GM12878 (cell line): ENCODE measurements around the gene RNU5B-1. TPM values are rescaled to one million over a fixed set of nuclear protein-coding genes. Genes with fewer than 3 reads are reported as not detected.

Experiments used
- ATAC-seq: fragments of 200-7000 bp; cut with Tn5 transposase; 3 replicates; pipeline ENCODE4 v1.9.1; 2020; ENCODE audit warnings: mild to moderate bottlenecking, moderate library complexity
- BruUV-seq: library from RNA; stranded (reverse); fragments of 400-500 nt; replicated peaks from 2 replicates; lab custom pipeline; 2021; lab: Mats Ljungman, UMichigan
- CTCF ChIA-PET: fragments of 300-600 bp; sonication (Branson Sonifier 250); formaldehyde crosslinking; extraction: SDS; loops from one replicate; lab custom pipeline; 2021; ENCODE audit warnings: inconsistent platforms; lab: Yijun Ruan, JAX
- POLR2A ChIA-PET: fragments of 350-600 bp; formaldehyde crosslinking; extraction: SDS; loops from one replicate; lab custom pipeline; 2021; ENCODE audit warnings: inconsistent platforms; lab: Charles Lee
- RAD21 ChIA-PET: fragments of 300-600 bp; sonication (Branson Sonifier 250); formaldehyde crosslinking; loops from one replicate; lab custom pipeline; 2023; ENCODE audit warnings: antibody characterized with exemption; ENCODE audit not compliant: unreplicated experiment; lab: Charles Lee
- SMC1A ChIA-PET: fragments of 300-600 bp; sonication (Branson Sonifier 250); formaldehyde crosslinking; loops from one replicate; lab custom pipeline; 2023; ENCODE audit not compliant: unreplicated experiment, uncharacterized antibody; lab: Charles Lee
- DNase-seq: peaks from one replicate; pipeline ENCODE4 v3.0.0-alpha.2; 2011; ENCODE audit warnings: low read depth, low spot score
- FAIRE-seq: peaks from 3 replicates; lab custom pipeline; 2011; peaks lifted over from hg19 to GRCh38; lab: Jason Lieb, UNC
- H2AFZ ChIP-seq: 2 replicates; pipeline ENCODE4 v1.6.0; 2011; ENCODE audit warnings: low read depth, low read length, control low read depth; ENCODE audit not compliant: control insufficient read depth
- H3K27ac ChIP-seq: 2 replicates; pipeline ENCODE4 v1.5.1; 2011; ENCODE audit warnings: control low read depth; ENCODE audit not compliant: control insufficient read depth, insufficient read depth
- H3K27me3 ChIP-seq, 2 experiments: replicated peaks in 1 of 2; 2 replicates each; pipeline versions ENCODE4 v1.6.0 to v1.6.1; 2011; ENCODE audit warnings: low read length in 1 of 2; ENCODE audit not compliant: control insufficient read depth in 2 of 2, insufficient read depth in 2 of 2
- H3K36me3 ChIP-seq, 2 experiments: 2 replicates each; pipeline ENCODE4 v1.5.1; 2011; ENCODE audit warnings: low read length in 1 of 2; ENCODE audit not compliant: control insufficient read depth in 2 of 2, insufficient read depth in 2 of 2
- H3K4me1 ChIP-seq: 2 replicates; pipeline ENCODE4 v1.6.1; 2011; ENCODE audit warnings: mild to moderate bottlenecking, low read length, moderate library complexity, mixed read lengths; ENCODE audit not compliant: control insufficient read depth, insufficient read depth
- H3K4me2 ChIP-seq: 2 replicates; pipeline ENCODE4 v1.6.0; 2011; ENCODE audit warnings: control low read depth; ENCODE audit not compliant: control insufficient read depth, insufficient read depth
- H3K4me3 ChIP-seq: fragments of 200-600 bp; sonication (generic); 2 replicates; pipeline ENCODE4 v1.5.1; 2016
- H3K79me2 ChIP-seq: 2 replicates; pipeline ENCODE4 v1.6.0; 2011; ENCODE audit warnings: low read length; ENCODE audit not compliant: control insufficient read depth, insufficient read depth
- H3K9ac ChIP-seq: 2 replicates; pipeline ENCODE4 v1.8.0; 2011; ENCODE audit warnings: low read length, control low read depth, mixed read lengths; ENCODE audit not compliant: control insufficient read depth, insufficient read depth
- H3K9me3 ChIP-seq: replicated peaks from 3 replicates; pipeline ENCODE4 v1.5.1; 2011; ENCODE audit warnings: mild to moderate bottlenecking, low read length; ENCODE audit not compliant: control insufficient read depth, insufficient read depth
- H4K20me1 ChIP-seq: 2 replicates; pipeline ENCODE4 v1.6.0; 2011; ENCODE audit not compliant: control insufficient read depth, insufficient read depth
- ATF3 ChIP-seq: IDR thresholded peaks from 2 replicates; pipeline ENCODE4 v1.6.1; 2011; ENCODE audit warnings: low read depth, mild to moderate bottlenecking, low read length, moderate library complexity, borderline replicate concordance; ENCODE audit errors: extremely low read depth
- CEBPB ChIP-seq, 2 experiments: fragments of 150-350 bp in 1 of 2; IDR thresholded peaks; 2 replicates each; pipeline ENCODE4 v1.6.1; 2012 to 2014; ENCODE audit warnings: low read depth in 2 of 2, low read length in 2 of 2, borderline replicate concordance in 1 of 2, inconsistent platforms in 1 of 2
- IKZF2 ChIP-seq, 2 experiments: fragments of 450-650 bp; IDR thresholded peaks; 2 replicates each; pipeline ENCODE4 v1.6.1; 2017; ENCODE audit warnings: mild to moderate bottlenecking in 2 of 2, moderate library complexity in 2 of 2
- IRF5 ChIP-seq: fragments of 450-650 bp; IDR thresholded peaks from 2 replicates; pipeline ENCODE4 v1.6.1; 2017; ENCODE audit warnings: borderline replicate concordance
- LARP7 ChIP-seq: fragments of 450-650 bp; IDR thresholded peaks from 2 replicates; pipeline ENCODE4 v1.6.1; 2017; ENCODE audit warnings: mild to moderate bottlenecking
- POLR2AphosphoS2 ChIP-seq: IDR thresholded peaks from 2 replicates; pipeline ENCODE4 v1.6.1; 2011; ENCODE audit warnings: low read depth, mild to moderate bottlenecking, low read length, improper control_type of control experiment, moderate library complexity
- SIX5 ChIP-seq: IDR thresholded peaks from 2 replicates; pipeline ENCODE4 v1.6.1; 2011; ENCODE audit warnings: mild to moderate bottlenecking, low read depth, low read length, moderate library complexity; ENCODE audit not compliant: severe bottlenecking
- SP1 ChIP-seq: IDR thresholded peaks from one replicate; pipeline ENCODE4 v1.6.1; 2011; ENCODE audit warnings: low read depth, low read length
- WGBS: methylation state at CpG from one replicate; pipeline ENCODE4 v1.1.6; 2016; ENCODE audit warnings: low lambda C conversion rate; ENCODE audit not compliant: insufficient replicate concordance, insufficient coverage; ENCODE audit errors: missing lambda C conversion rate; 5-methylcytosine and 5-hydroxymethylcytosine counted together
- in situ Hi-C: fragments of 300-500 bp; cut with MboI; formaldehyde crosslinking; loops from 9 replicates; pipeline ENCODE4 v1.14.3; 2018; ENCODE audit warnings: mixed read lengths
- intact Hi-C: fragments of 100-400 bp; cut with micrococcal nuclease; formaldehyde crosslinking; loops from one replicate; pipeline ENCODE4 v1.14.2; 2022; ENCODE audit not compliant: unreplicated experiment
- polyA plus RNA-seq, 11 experiments: library from polyadenylated mRNA; depleted of rRNA in 4 of 11; unstranded in 6 of 11; stranded (reverse) in 5 of 11; fragments of >200 nt; fragmentation: Nextera tagmentation in 4 of 11; fragmentation: Illumina TruSeq in 1 of 11; extraction: Ambion mirVana in 4 of 11; extraction: Trizol in 1 of 11; gene quantifications; 1 replicate in 1 of 11; 2 replicates in 10 of 11; pipeline versions ENCODE4 v1.2.1 to v1.2.3, GENCODE V29; 2011 to 2016; ENCODE audit warnings: inconsistent platforms in 2 of 11, missing spikeins in 2 of 11, low read depth in 1 of 11
- total RNA-seq, 4 experiments: library from RNA; depleted of rRNA in 3 of 4; stranded (reverse); fragments of >200 nt in 3 of 4; fragmentation: Illumina TruSeq in 1 of 4; extraction: Trizol in 1 of 4; gene quantifications; 2 replicates each; pipeline versions ENCODE4 v1.2.1 to v1.2.3, GENCODE V29; 2013 to 2021

Gene RNU5B-1
- total and polyA plus RNA-seq, 10 of the 15 experiments (the other 5 are each of a cell fraction or from before 2014, with no cell fraction given), result 19.1 TPM; not detected in 9

DNA sequence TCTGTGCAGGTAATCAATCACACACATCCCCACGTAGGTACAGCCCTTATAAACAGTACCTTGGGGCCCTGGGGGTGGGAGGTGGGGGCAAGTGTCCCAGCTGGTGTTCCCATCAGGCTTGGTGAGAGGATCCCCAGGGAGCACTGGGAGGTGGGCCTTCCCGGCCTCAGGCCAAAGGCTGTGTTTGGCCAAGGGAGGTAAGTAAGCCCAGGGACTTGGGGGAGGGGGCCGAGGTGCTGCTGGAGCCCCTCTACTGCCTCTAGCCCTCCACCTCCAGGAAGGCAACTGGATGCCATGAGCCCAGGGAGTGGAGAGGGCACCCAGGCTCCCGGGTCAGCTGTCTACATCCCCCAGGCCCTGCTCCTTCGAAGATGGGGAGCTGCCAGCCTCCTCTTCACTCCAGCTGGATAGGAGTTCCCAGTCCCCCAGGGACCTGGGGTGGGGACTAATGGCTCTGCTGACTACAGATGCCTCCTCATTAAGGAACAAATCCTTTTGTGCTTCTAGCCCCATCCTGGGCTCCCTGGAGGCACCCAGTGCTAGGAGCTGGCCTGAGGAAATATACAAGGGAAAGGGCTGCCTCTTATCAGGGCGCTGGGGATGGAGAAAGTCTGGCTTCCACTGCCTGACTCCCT is 33.1 kb downstream of the RNU5B-1 start:
- Histone ChIP-seq H3K9me3 (no peaks in the 10 kb centered on the region), H2AFZ (no peak overlapping the region), H3K27me3 (peaks cover 0 to 2% of the 10 kb centered on the region in 2 experiments; a peak in 3 of 4 replicates), H3K4me3 (no peak overlapping the region), H3K36me3 (no peaks in the 10 kb centered on the region), H3K4me2 (no peak overlapping the region), H3K4me1 (peaks cover 6% of the 10 kb centered on the region), H4K20me1 (no peaks in the 10 kb centered on the region), H3K79me2 (no peaks in the 10 kb centered on the region), H3K9ac (no peak overlapping the region), H3K27ac (no peak overlapping the region)
- in situ Hi-C loops, result no loop called here
- BruUV-seq, result no TSS peak
- no peak for DNase-seq
- WGBS, result 7% methylated on average over 6 of the region's 6 CpGs
- intact Hi-C loops, result no loop called here
- SMC1A ChIA-PET, result interaction anchor here (1.1 to 1.4 kb wide), 2 partner anchors 19 to 48 kb away, joined by 3 to 4 read pairs; no protein-coding TSS in a partner anchor
- TF ChIP-seq POLR2AphosphoS2 (no peak), IKZF2 (IDR thresholded peaks at IDR 0.05) (no peak), LARP7 (no peak), CEBPB (IDR thresholded peaks at IDR 0.05; ENCODE audit: borderline replicate concordance in 1 of 2, low read depth in 2 of 2, low read length in 2 of 2) (no peak), SIX5 (no peak), SP1 (no peak), ATF3 (no peak), IRF5 (no peak)
- RAD21 ChIA-PET, result no interaction called here
- POLR2A ChIA-PET, result interaction anchor here (0.6 kb wide), 1 partner anchor 12 kb away, joined by 3 read pairs; no protein-coding TSS in a partner anchor
- CTCF ChIA-PET, result interaction anchor here (0.6 to 1.8 kb wide), 6 partner anchors 16 to 907 kb away, joined by 3 to 6 read pairs (median 4); no protein-coding TSS in a partner anchor
- no peak for ATAC-seq
- FAIRE-seq, result no peak
